Right cardiac atrium (tissue), 5 donors: ENCODE data around the gene ZNF324. TPM values are rescaled to one million over a fixed set of nuclear protein-coding genes. Genes with fewer than 3 reads are reported as not detected.
A peak's percentile ranks its signal among the peaks of the same experiment; 100 is the strongest.

Experiments used
- ATAC-seq, 2 donors: fragments of 200-7000 bp; cut with Tn5 transposase; one replicate each; pipeline versions ENCODE4 v1.8.0 to v1.9.1; 2020; ENCODE audit warnings: moderate library complexity in 2 of 2, mild to moderate bottlenecking in 1 of 2
- DNase-seq, 3 donors: peaks; one replicate each; pipeline ENCODE4 v3.0.0-alpha.2; 2020
- H3K27ac ChIP-seq: one replicate; pipeline ENCODE4 v1.5.1; 2013; ENCODE audit warnings: mild to moderate bottlenecking, low read length, control low read depth, moderate library complexity
- H3K27me3 ChIP-seq: one replicate; pipeline ENCODE4 v1.6.1; 2013; ENCODE audit not compliant: control insufficient read depth, insufficient read depth
- H3K4me1 ChIP-seq: one replicate; pipeline ENCODE4 v1.6.1; 2013; ENCODE audit warnings: low read length; ENCODE audit not compliant: control insufficient read depth, insufficient read depth
- H3K4me3 ChIP-seq: one replicate; pipeline ENCODE4 v1.5.1; 2013; ENCODE audit warnings: low read length, control low read depth
- H3K9me3 ChIP-seq: one replicate; pipeline ENCODE4 v1.6.1; 2013; ENCODE audit warnings: low read length; ENCODE audit not compliant: control insufficient read depth
- WGBS: extraction: QIAGEN DNeasy Blood & Tissue Kit; methylation state at CpG from one replicate; pipeline ENCODE4 v1.1.7; 2013; 5-methylcytosine and 5-hydroxymethylcytosine counted together
- intact Hi-C, 4 donors: fragments of 100-400 bp; cut with DNase I; formaldehyde crosslinking; loops; one replicate each; pipeline versions ENCODE4 v1.11.0 to v1.14.0; 2022 to 2023
- polyA plus RNA-seq: library from polyadenylated mRNA; stranded (reverse); fragments of 200-250 nt; gene quantifications from one replicate; pipeline ENCODE4 v1.2.3, GENCODE V29; 2013
- total RNA-seq, 4 donors: library from RNA; stranded (reverse); fragmentation: NEBNext Ultra II Directional; extraction: Animal tissue kit (Norgen Biotek cat#: 25700); gene quantifications; one replicate each; pipeline ENCODE4 v1.2.1, GENCODE V29; 2021
- donor health status: healthy with polysubstance abuse.
- donor health status: DM: no; HTN: yes; CAD: no.
- donor health status: DM: no; HTN: no; CAD: no.
- donor health status: DM: no; HTN: yes; CAD: no; lungs with severe emphysema.
- donor health status: DM: yes; HTN: yes; CAD: no.

Gene ZNF324
- total and polyA plus RNA-seq, 5 donors = 3.3 to 7.4 (median 6.6) TPM

DNA sequence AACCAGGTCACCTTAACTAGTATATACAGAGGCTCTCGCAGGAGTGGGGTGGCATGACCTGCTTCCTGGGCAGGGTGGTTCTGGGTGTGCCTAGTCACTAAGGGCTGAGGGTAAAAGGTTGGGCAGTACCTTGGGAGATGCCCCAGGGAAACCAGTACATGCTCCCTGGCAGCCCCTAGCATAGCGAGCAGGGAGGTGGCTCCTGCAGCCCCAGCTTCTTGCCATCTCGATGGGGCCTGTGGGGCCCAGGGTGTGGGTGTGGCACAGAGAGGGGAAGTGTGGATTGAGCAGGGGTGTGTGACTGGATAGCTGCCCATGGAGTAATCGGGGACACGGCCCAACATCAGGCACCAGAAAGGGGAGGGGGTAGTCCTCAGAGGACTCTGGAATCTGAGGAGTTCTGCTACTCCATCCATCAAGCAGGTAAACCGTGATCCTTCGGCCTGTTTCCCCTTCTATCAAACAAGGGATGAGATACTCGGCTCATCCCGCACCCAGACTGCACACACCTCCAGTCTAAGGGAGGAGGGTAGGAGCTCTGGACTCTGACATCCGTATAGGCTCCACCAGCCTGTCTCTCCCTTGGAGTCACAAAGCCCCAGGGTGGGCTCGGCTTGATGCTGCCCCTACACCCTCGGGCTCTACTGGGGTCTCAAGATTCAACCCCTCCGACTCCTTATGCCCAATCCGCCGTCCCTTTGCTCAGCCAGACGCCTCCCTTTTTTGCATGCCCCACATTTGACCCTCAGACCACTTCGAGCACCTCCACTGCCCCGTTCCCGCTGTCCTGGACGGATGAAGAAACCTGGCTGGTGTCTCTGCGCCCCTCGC, 51.6 kb downstream of the ZNF324 start:
- Histone ChIP-seq H3K27me3 (no peaks in the 10 kb centered on the region), H3K9me3 (no peaks in the 10 kb centered on the region), H3K4me3 (peak overlapping the region; percentile 45), H3K27ac (peak overlapping the region; percentile 80), H3K4me1 (peaks cover 3% of the 10 kb centered on the region)
- WGBS = 11% methylated on average over 22 of the region's 22 CpGs
- ATAC-seq = no peak
- DNase-seq = peak in 2 of 3 donors; percentile 63 to 71
- intact Hi-C loops = no loop called here

DNA sequence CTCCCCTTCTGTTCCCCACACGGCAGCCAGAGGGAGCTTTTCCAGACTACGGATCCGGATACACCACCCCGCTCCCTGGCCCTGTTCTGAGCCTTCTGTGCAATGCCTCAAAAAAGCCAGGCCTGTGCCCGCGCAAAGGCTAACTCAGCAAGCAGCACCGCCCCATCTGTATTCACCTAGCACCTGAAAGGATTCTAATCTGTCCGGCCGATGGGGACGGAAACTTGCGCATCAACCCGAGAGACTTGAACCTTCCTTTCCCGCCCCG, 52.1 kb downstream of the ZNF324 start:
- H3K4me1 ChIP-seq = peaks cover 3% of the 10 kb centered on the region

DNA sequence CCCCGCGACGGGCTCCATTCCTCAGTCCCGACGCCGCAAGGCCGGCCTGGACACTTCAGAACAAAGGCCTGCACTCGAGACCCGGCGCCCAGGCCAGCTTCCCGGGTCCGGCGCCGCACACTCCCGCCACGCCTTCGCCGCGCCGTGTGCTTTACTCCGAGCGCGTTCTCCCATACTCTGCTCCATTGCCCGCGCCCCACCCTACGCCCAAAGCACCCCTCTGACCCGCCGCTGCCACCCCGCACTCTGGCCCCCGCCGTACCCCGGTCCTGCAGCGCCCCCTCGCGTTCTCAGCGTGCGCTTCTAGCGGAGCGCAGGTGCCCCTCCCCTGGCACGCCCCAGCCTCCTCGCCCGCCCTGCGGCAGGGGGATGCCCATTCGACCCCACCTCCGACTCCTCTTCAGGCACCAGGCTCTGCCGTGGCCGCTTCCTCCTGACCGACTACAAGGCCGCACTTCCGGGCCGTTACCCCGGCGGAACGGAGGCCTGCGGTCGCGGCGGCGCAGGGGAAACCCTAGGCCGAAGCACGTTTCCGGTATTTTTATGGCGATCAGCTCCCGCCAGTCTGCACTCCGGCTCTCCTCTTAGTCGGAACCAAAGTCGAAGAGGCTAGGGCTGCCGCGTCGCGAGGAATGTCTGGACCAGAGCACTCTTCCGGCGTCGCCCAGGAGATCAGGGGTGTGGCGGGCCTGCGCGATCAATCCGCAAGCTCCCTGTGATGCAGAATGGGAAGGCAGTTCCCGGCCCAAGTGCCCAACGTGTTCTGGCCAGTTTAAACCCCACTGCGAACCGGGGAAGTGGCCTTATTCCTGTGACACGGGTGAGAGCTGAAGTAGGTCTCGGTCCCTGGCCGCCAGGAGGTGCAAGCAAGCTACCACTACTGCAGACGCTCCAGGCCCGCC, 52.7 kb downstream of the ZNF324 start, which contains the start of gene ZBTB45:
TSS of gene ZBTB45 (minus strand) at position 456 of the 902 bp plus-strand sequence. CDS start 2,137 bp downstream, outside the sequence.
- H3K4me1 ChIP-seq = peaks cover 3% of the 10 kb centered on the region
- peak; percentile 93 to 96 (median 96) for DNase-seq
- H3K4me3 ChIP-seq = peak within 1 kb of the TSS; percentile 45
- WGBS = under 1% methylated on average over 87 of the region's 87 CpGs
- intact Hi-C loops = no loop called here
- ATAC-seq = peak; percentile 91 to 92
- peak within 1 kb of the TSS; percentile 80 for H3K27ac ChIP-seq
- H3K27me3 ChIP-seq = no peaks in the 10 kb centered on the region
- no peaks in the 10 kb centered on the region for H3K9me3 ChIP-seq

More for the DNA sequence above, 52.1 kb downstream of the ZNF324 start:
- Histone ChIP-seq H3K4me3 (peak overlapping the region; percentile 45), H3K9me3 (no peaks in the 10 kb centered on the region), H3K27ac (peak overlapping the region; percentile 80), H3K27me3 (no peaks in the 10 kb centered on the region)
- ATAC-seq = peak; percentile 66 to 72
- peak; percentile 68 to 88 (median 80) for DNase-seq
- intact Hi-C loops = no loop called here
- WGBS = under 1% methylated on average over 14 of the region's 14 CpGs

DNA sequence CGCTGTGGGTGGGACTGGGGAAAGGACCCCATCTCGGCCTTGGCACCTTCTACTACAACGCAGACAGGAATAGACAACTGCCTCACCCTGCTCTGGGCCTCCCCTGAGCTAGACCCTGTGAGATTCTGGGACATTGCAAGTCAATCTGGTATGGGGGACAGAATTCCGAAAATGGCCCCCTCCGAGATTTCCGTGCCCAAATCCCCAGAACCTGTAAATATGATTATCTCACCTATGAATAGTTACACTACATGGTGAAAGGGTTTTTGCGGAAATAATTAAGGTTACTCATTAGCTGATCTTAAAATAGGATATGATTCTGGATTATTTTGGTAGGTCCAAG, 53.3 kb downstream of the ZNF324 start:
- H3K27ac ChIP-seq = peak overlapping the region; percentile 80
- no peaks in the 10 kb centered on the region for H3K9me3 ChIP-seq
- no peaks in the 10 kb centered on the region for H3K27me3 ChIP-seq
- 15% methylated on average over 7 of the region's 7 CpGs for WGBS
- H3K4me1 ChIP-seq = peaks cover 3% of the 10 kb centered on the region
- no peak for DNase-seq
- intact Hi-C loops = no loop called here
- ATAC-seq = no peak
- peak overlapping the region; percentile 45 for H3K4me3 ChIP-seq

DNA sequence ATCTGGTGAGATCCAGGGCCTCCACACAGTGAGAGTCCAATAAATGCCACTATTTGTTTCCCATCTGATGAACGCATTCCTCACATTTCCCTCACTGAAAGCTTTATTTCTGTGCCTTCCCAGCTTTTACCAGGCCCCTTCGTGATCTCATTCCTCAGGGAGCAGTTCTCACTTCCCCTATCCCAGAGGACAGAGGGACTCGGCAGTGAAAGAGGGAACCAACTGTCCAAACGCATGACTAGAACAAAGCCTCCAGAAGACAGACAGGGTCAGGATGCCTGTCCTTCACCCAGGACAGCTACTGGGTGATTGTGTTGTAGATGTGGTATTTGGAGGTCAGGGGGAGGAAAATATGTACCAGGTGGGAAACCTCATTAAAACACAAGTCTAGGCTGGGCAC, 54.8 kb downstream of the ZNF324 start:
- no peak overlapping the region for H3K4me3 ChIP-seq
- no peak overlapping the region for H3K27ac ChIP-seq
- H3K4me1 ChIP-seq = peaks cover 3% of the 10 kb centered on the region
- H3K27me3 ChIP-seq = no peaks in the 10 kb centered on the region
- ATAC-seq (no peak), DNase-seq (no peak)
- 61% methylated on average over 4 of the region's 4 CpGs for WGBS
- no peaks in the 10 kb centered on the region for H3K9me3 ChIP-seq
- intact Hi-C loops = no loop called here

DNA sequence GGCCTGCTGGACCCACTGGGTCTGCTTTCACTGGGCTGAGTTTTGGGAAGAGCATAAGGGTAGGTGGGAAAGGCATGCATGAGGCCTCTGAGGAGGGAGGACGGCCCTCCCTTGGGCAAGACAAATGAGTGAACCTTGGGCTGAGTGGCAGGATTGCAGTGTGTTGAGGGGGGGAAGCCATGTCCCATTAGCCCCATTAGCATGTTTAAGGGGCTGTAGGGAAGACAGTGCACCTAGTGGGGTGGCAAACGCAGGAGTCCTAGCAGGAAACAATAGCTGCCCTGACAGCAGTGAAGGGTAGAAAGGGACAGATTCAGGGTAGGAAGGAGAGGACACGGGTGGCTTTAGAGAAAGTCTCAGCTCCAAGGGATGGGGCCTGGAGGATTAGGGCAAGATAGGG, 55.8 kb downstream of the ZNF324 start:
- WGBS = 75% methylated on average over 3 of the region's 3 CpGs
- no peaks in the 10 kb centered on the region for H3K27me3 ChIP-seq
- intact Hi-C loops = no loop called here
- DNase-seq (no peak), ATAC-seq (no peak)
- H3K4me3 ChIP-seq = no peak overlapping the region
- H3K4me1 ChIP-seq = peaks cover 3% of the 10 kb centered on the region
- H3K9me3 ChIP-seq = no peaks in the 10 kb centered on the region
- no peak overlapping the region for H3K27ac ChIP-seq

Other genes starting within 250 kb of the ZNF324 start
- 10 to 100 TPM; 23.7 to 29.5 (median 26.1) TPM for gene ZNF544, start 238.2 kb upstream of the ZNF324 start, total RNA-seq
- gene ZNF544, start 238.2 kb upstream of the ZNF324 start, polyA plus RNA-seq = 29.1 TPM
- 1 to 10 TPM; 5.3 to 6.7 (median 6.0) TPM for gene ZNF8, start 188.1 kb upstream of the ZNF324 start, total RNA-seq
- 3.1 TPM for gene ZNF8, start 188.1 kb upstream of the ZNF324 start, polyA plus RNA-seq
- gene ERVK3-1, start 161.7 kb upstream of the ZNF324 start, total RNA-seq = 10 to 100 TPM; 19.9 to 24.1 (median 21.1) TPM
- 27.7 TPM for gene ERVK3-1, start 161.7 kb upstream of the ZNF324 start, polyA plus RNA-seq
- 1 to 10 TPM; 1.4 to 2.1 (median 1.9) TPM for gene ZSCAN22, start 140.1 kb upstream of the ZNF324 start, total RNA-seq
- 0.79 TPM for gene ZSCAN22, start 140.1 kb upstream of the ZNF324 start, polyA plus RNA-seq
- gene A1BG, start 113.6 kb upstream of the ZNF324 start, total RNA-seq = 10 to 100 TPM; 21.0 to 36.0 (median 28.6) TPM
- 32.6 TPM for gene A1BG, start 113.6 kb upstream of the ZNF324 start, polyA plus RNA-seq
- 1 to 10 TPM in 1 of 4 donors, under 1 TPM in 3; 0.33 to 1.1 (median 0.47) TPM for gene ZNF497, start 104.3 kb upstream of the ZNF324 start, total RNA-seq
- 0.27 TPM for gene ZNF497, start 104.3 kb upstream of the ZNF324 start, polyA plus RNA-seq
- gene ZNF837, start 86.0 kb upstream of the ZNF324 start, total RNA-seq = under 1 TPM; 0.33 to 0.82 (median 0.55) TPM
- gene ZNF837, start 86.0 kb upstream of the ZNF324 start, polyA plus RNA-seq = 0.52 TPM
- gene RPS5, start 79.8 kb upstream of the ZNF324 start, total RNA-seq = 100 to 1,000 TPM; 513 to 681 (median 600) TPM
- gene RPS5, start 79.8 kb upstream of the ZNF324 start, polyA plus RNA-seq = 566 TPM
- gene RNF225, start 71.4 kb upstream of the ZNF324 start, total RNA-seq = not detected
- gene RNF225, start 71.4 kb upstream of the ZNF324 start, polyA plus RNA-seq = not detected
- 10 to 100 TPM; 19.2 to 22.6 (median 20.2) TPM for gene ZNF584, start 58.4 kb upstream of the ZNF324 start, total RNA-seq
- gene ZNF584, start 58.4 kb upstream of the ZNF324 start, polyA plus RNA-seq = 13.6 TPM
- 1 to 10 TPM; 6.4 to 7.5 (median 6.8) TPM for gene ZNF132, start 26.9 kb upstream of the ZNF324 start, total RNA-seq
- gene ZNF132, start 26.9 kb upstream of the ZNF324 start, polyA plus RNA-seq = 2.4 TPM
- 1 to 10 TPM; 2.7 to 4.8 (median 3.7) TPM for gene ZNF324B, start 15.5 kb upstream of the ZNF324 start, total RNA-seq
- gene ZNF324B, start 15.5 kb upstream of the ZNF324 start, polyA plus RNA-seq = 1.9 TPM
- gene ZNF446, start 9.3 kb downstream of the ZNF324 start, total RNA-seq = 1 to 10 TPM; 4.8 to 7.6 (median 5.7) TPM
- gene ZNF446, start 9.3 kb downstream of the ZNF324 start, polyA plus RNA-seq = 6.4 TPM
- gene SLC27A5, start 44.9 kb downstream of the ZNF324 start, total RNA-seq = 1 to 10 TPM; 5.3 to 8.1 (median 7.5) TPM
- 7.6 TPM for gene SLC27A5, start 44.9 kb downstream of the ZNF324 start, polyA plus RNA-seq
- 10 to 100 TPM in 3 of 4 donors, 1 to 10 TPM in 1; 9.9 to 13.1 (median 11.1) TPM for gene ZBTB45, start 52.7 kb downstream of the ZNF324 start, total RNA-seq
- gene ZBTB45, start 52.7 kb downstream of the ZNF324 start, polyA plus RNA-seq = 7.0 TPM
- 100 to 1,000 TPM; 139 to 161 (median 148) TPM for gene TRIM28, start 77.0 kb downstream of the ZNF324 start, total RNA-seq
- 98.7 TPM for gene TRIM28, start 77.0 kb downstream of the ZNF324 start, polyA plus RNA-seq
- 100 to 1,000 TPM; 106 to 116 (median 114) TPM for gene CHMP2A, start 88.0 kb downstream of the ZNF324 start, total RNA-seq
- 196 TPM for gene CHMP2A, start 88.0 kb downstream of the ZNF324 start, polyA plus RNA-seq
- gene UBE2M, start 91.5 kb downstream of the ZNF324 start, total RNA-seq = 100 to 1,000 TPM; 117 to 137 (median 123) TPM
- gene UBE2M, start 91.5 kb downstream of the ZNF324 start, polyA plus RNA-seq = 92.7 TPM
- gene MZF1, start 106.3 kb downstream of the ZNF324 start, total RNA-seq = 10 to 100 TPM; 10.1 to 15.6 (median 12.8) TPM
- 12.0 TPM for gene MZF1, start 106.3 kb downstream of the ZNF324 start, polyA plus RNA-seq